ENCODE data around the gene GPR158.

GPR158 gene

GRCh38 chr10:25191162-25191895 is 16.5 kb downstream of the GPR158 start:
- no peak for DNase-seq (ENCODE audit: low read depth)

GRCh38 chr10:25198151-25198550 is 23.4 kb downstream of the GPR158 start:
- no peak for DNase-seq (ENCODE audit: low read depth)

GRCh38 chr10:25206693-25207414 is 32.1 kb downstream of the GPR158 start:
- DNase-seq (ENCODE audit: low read depth): no peak

GRCh38 chr10:25209618-25210017 is 34.8 kb downstream of the GPR158 start:
- DNase-seq (ENCODE audit: low read depth): no peak

- no peak for DNase-seq (ENCODE audit: low read depth)
Measured at GRCh38 chr10:25210265-25210664, 35.5 kb downstream of the GPR158 start.

GRCh38 chr10:25220156-25220555 is 45.4 kb downstream of the GPR158 start:
- no peak for DNase-seq (ENCODE audit: low read depth)

GRCh38 chr10:25222085-25222660 is 47.4 kb downstream of the GPR158 start:
- DNase-seq (ENCODE audit: low read depth): no peak

- DNase-seq (ENCODE audit: low read depth): no peak
Measured at GRCh38 chr10:25226775-25227682, 52.2 kb downstream of the GPR158 start.

- no peak for DNase-seq (ENCODE audit: low read depth)
Measured at GRCh38 chr10:25231751-25232150, 57.0 kb downstream of the GPR158 start.

- DNase-seq (ENCODE audit: low read depth): no peak
Measured at GRCh38 chr10:25232204-25232603, 57.4 kb downstream of the GPR158 start.

GRCh38 chr10:25245165-25245564 is 70.4 kb downstream of the GPR158 start:
- no peak for DNase-seq (ENCODE audit: low read depth)

GRCh38 chr10:25257646-25258045 is 82.8 kb downstream of the GPR158 start:
- DNase-seq (ENCODE audit: low read depth): no peak

GRCh38 chr10:25261110-25261509 is 86.3 kb downstream of the GPR158 start:
- DNase-seq (ENCODE audit: low read depth): no peak

GRCh38 chr10:25261558-25261957 is 86.8 kb downstream of the GPR158 start:
- DNase-seq (ENCODE audit: low read depth): no peak

- DNase-seq (ENCODE audit: low read depth): no peak
Measured at GRCh38 chr10:25263931-25264330, 89.1 kb downstream of the GPR158 start.

- DNase-seq (ENCODE audit: low read depth): no peak
Measured at GRCh38 chr10:25278180-25278579, 103.4 kb downstream of the GPR158 start.

GRCh38 chr10:25280076-25280475 is 105.3 kb downstream of the GPR158 start:
- no peak for DNase-seq (ENCODE audit: low read depth)

- DNase-seq (ENCODE audit: low read depth): no peak
Measured at GRCh38 chr10:25280573-25280972, 105.8 kb downstream of the GPR158 start.

GRCh38 chr10:25285809-25286208 is 111.0 kb downstream of the GPR158 start:
- DNase-seq (ENCODE audit: low read depth): no peak

GRCh38 chr10:25288181-25288580 is 113.4 kb downstream of the GPR158 start:
- no peak for DNase-seq (ENCODE audit: low read depth)

- no peak for DNase-seq (ENCODE audit: low read depth)
Measured at GRCh38 chr10:25294032-25294926, 119.5 kb downstream of the GPR158 start.
